Neural progenitor cell (in vitro differentiated cells): ENCODE measurements around the gene UNC5CL.

Experiments
- EZH2 ChIP-seq: fragments of 200-600 bp; sonication (generic); IDR thresholded peaks from 2 replicates; pipeline ENCODE4 v1.6.1; 2017; ENCODE audit warnings: antibody characterized with exemption, mild to moderate bottlenecking, moderate library complexity
- EZH2phosphoT487 ChIP-seq: fragments of 200-600 bp; sonication (generic); IDR thresholded peaks from 2 replicates; pipeline ENCODE4 v1.6.1; 2017; ENCODE audit warnings: antibody characterized with exemption
- TF ChIP-seq, protein P1 (sequence below): fragments of 200-600 bp; sonication (generic); IDR thresholded peaks from 2 replicates; pipeline ENCODE4 v1.5.1; 2017; ENCODE audit warnings: antibody characterized with exemption, mild to moderate bottlenecking

- TF ChIP-seq, protein P1, sequence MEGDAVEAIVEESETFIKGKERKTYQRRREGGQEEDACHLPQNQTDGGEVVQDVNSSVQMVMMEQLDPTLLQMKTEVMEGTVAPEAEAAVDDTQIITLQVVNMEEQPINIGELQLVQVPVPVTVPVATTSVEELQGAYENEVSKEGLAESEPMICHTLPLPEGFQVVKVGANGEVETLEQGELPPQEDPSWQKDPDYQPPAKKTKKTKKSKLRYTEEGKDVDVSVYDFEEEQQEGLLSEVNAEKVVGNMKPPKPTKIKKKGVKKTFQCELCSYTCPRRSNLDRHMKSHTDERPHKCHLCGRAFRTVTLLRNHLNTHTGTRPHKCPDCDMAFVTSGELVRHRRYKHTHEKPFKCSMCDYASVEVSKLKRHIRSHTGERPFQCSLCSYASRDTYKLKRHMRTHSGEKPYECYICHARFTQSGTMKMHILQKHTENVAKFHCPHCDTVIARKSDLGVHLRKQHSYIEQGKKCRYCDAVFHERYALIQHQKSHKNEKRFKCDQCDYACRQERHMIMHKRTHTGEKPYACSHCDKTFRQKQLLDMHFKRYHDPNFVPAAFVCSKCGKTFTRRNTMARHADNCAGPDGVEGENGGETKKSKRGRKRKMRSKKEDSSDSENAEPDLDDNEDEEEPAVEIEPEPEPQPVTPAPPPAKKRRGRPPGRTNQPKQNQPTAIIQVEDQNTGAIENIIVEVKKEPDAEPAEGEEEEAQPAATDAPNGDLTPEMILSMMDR: no peak
- no peak for TF ChIP-seq EZH2
- no peak for TF ChIP-seq EZH2phosphoT487
These were observed 7.1 kb upstream of the UNC5CL start for GRCh38 chr6:41046084-41046483.
